Measurements from ENCODE around the gene TRAPPC12.
"Not testable (repeated sequence)": the region's sequence is repeated elsewhere in the genome, so short reads cannot be mapped to it uniquely, and the experiment has no call there.

Gene TRAPPC12

DNA sequence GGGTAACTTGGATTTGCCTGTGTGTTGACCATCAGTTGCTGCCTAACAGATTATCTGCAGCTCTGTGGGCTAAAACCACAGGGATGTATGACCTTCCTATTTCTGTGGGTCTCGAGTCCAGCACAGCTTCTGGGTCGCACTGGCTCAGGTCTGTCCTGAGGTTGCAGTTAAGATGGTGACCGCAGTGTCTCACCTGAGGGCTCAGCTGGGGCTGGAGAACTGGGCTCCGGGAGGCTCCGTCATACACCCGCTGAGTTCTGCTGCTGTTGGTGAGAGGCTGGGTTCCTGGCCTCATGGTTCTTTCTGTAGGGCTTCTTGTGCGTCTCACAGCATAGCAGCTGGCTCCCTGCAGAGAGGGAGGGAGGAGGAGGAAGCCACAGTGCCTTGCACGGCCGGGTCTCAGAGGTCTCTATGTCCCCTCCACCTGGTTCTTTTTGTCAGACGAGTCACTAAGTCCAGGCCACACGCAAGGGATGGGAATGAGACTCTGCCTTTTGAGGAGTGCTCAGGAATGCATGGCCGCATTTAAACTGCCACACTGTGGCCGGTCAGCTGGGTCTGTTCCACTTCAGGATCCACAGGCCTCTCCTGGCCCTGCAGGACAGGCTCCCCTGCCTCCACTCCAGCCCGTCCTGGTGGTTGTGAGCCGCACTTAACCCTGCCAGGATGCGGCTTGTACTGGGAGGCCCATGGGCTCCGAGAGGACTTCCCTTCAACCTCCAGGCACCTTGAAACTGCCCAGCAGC, 72.6 kb downstream of the TRAPPC12 start:
- no peak for DNase-seq (ENCODE audit: extremely low read depth in 1 of 2, low read depth in 1 of 2)

GRCh38 chr2:3453190-3453999, 73.9 kb downstream of the TRAPPC12 start:
- no peak for DNase-seq (ENCODE audit: extremely low read depth in 1 of 2, low read depth in 1 of 2)

DNA sequence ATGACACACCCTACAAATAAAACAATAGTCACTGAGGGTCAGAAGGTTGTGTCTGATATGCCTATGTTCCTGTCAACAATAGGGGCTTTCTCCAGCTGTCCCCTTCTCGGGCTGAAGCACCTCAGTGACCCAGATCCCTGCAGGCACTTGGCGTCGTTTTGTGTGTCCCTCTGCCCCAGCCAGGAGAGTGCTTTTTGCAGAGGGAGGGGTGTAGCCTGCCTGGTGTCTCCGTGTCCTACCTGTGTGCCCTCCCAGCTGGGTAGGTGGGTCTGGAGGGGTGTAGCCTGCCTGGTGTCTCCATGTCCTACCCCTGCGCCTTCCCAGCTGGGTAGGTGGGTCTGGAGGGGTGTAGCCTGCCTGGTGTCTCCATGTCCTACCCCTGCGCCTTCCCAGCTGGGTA, 74.5 kb downstream of the TRAPPC12 start:
- DNase-seq (ENCODE audit: extremely low read depth in 1 of 2, low read depth in 1 of 2) = not testable (repeated sequence)

DNA sequence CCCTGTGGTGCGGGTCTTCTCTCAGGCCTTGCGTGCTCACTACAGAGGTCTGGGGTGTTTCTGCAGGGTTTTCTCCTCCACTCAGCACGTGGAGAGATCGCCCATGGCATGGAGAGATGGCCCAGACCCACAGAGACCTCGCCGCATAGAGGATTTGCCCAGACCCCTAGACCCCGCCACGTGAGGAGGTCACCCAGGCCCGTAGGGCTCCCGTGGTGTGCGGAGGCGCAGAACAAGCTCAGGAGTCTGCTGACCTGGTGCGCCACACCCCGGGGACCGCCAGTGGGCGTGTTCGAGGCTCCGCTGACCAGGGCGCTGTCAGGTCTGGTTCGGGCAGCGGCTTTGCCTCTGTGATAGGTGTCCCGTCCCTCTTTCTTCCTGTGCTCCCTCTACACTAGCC, 75.3 kb downstream of the TRAPPC12 start:
- DNase-seq (ENCODE audit: extremely low read depth in 1 of 2, low read depth in 1 of 2) = no peak

DNA sequence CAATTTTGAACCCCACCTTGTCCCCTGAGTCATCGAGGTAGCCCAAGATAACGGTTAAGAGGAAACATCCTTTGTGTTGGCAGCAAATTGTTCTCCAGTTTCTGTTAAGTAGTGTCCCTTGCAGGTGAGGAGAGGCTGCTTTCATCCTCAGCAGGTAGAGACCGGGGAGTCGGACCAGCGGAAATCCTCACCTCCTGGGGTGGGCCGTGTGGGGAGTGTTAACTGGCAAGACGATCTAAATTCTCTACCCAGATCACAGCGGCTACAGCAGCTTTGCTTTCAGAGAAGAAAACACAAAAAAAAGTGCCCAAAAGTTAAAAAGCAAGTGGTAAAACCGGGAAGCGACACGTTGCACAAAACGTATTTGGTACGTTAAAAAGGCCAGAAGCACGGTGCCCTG, 76.6 kb downstream of the TRAPPC12 start:
- no peak for DNase-seq (ENCODE audit: extremely low read depth in 1 of 2, low read depth in 1 of 2)

- DNase-seq (ENCODE audit: extremely low read depth in 1 of 2, low read depth in 1 of 2) = no peak
Observed at GRCh38 chr2:3457524-3458395, 78.3 kb downstream of the TRAPPC12 start.

DNA sequence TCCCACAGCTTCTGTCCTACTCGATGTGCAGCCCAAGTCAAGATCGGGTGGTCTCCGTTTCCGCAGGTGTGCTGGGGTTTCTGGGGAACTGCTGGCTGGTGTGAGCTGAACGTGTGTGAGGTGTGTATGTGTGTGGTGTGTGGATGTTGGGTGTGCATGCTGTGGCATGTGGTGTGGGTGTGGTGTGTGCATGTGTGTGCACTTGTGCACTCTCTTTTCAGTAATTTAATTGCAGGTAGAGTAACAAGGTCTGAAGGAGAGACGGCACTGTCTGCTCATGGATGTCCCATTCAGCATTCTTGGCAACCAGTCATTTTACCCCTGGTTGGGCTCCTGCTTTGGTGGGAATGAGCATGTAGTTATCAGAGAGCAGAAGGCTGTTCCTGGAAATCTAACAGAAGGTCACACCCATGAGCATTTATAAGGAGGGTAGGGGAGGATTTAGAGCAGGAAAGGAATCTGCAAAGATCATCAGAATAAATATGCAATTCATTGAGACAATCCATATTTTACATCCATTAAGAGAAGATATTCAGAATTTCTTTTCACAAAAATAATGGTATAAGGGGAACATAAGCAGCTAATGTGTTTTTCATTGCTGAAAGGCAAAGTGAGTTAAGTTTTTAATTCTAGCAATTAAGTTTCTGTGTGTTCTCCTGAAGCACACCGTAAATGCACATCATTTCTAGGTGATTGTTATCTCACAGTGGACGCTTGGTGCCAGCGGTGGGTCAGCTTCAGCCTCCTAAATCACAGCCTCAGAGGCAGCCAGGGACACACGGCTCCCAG, 79.1 kb downstream of the TRAPPC12 start:
- DNase-seq (ENCODE audit: extremely low read depth in 1 of 2, low read depth in 1 of 2) = no peak

GRCh38 chr2:3459185-3460015, 79.9 kb downstream of the TRAPPC12 start:
- no peak for DNase-seq (ENCODE audit: extremely low read depth in 1 of 2, low read depth in 1 of 2)

GRCh38 chr2:3460156-3460555, 80.7 kb downstream of the TRAPPC12 start:
- DNase-seq (ENCODE audit: extremely low read depth in 1 of 2, low read depth in 1 of 2) = no peak

GRCh38 chr2:3460831-3461800, 81.6 kb downstream of the TRAPPC12 start:
- DNase-seq (ENCODE audit: extremely low read depth in 1 of 2, low read depth in 1 of 2) = no peak

DNA sequence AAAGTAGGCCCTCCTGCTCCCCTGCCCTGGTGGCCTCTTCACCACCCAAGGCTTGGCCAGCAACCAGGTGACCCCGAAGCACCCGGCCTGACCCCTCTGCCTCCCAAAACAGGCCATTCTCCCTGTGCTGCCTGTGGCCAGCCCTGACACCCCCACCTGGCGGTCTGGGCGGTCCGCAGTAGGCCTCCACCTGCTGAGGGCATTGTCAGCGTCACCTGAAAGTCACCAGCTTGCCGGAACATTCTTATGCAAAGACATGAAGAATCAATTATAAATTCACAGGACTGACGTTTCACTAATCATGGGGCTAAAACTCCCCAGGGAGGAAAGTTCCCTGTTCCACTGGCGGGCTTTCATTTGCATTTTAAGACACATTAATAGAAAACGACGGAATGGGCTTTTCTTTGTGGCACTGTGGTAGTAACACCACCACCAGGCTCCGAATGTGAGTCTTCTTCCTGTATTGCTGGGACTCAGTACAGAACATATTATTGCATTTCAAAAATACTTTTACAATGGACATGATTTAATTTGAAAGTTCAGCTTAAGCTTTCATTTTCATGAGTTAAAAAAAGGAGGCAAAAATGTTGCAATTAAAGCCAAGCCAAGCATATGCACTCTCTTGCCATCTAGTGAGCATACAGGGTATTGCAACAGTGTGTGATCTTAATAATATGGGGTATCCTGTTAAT, 82.5 kb downstream of the TRAPPC12 start:
- no peak for DNase-seq (ENCODE audit: extremely low read depth in 1 of 2, low read depth in 1 of 2)

- DNase-seq (ENCODE audit: extremely low read depth in 1 of 2, low read depth in 1 of 2) = no peak
Observed at GRCh38 chr2:3462493-3463104, 83.1 kb downstream of the TRAPPC12 start.

- no peak for DNase-seq (ENCODE audit: extremely low read depth in 1 of 2, low read depth in 1 of 2)
Observed at GRCh38 chr2:3463186-3463835, 83.8 kb downstream of the TRAPPC12 start.

GRCh38 chr2:3463944-3464343, 84.5 kb downstream of the TRAPPC12 start:
- DNase-seq (ENCODE audit: extremely low read depth in 1 of 2, low read depth in 1 of 2) = no peak

DNA sequence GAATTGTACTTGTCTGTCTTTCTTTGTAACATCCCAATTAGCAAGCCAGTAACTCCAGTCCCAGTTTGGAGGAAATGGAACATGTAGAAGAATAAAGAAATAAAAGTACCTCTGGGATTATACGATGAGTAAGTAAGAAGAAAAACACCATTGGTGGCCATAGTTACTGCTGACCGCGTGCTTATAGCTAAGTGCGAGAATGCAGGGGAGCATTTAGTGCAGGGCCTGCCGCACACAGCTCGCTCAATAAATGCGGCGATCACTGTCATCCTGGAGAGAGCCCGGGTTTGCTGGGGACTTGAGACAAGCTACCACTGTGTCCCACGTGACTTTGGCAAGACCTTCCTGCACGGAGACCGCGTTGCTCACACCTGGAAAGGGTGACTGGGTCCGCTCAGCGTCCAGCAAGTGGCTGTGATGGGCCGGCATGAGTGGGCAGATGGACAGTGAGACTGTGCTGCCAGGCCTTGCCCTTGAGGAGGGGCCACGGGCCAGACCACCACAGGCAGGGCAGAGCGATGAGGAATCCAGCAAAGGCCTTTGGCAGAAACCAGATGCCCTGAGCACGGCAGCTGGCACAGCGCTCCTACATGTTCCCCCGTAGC, 85.0 kb downstream of the TRAPPC12 start:
- no peak for DNase-seq (ENCODE audit: extremely low read depth in 1 of 2, low read depth in 1 of 2)

GRCh38 chr2:3465328-3465727, 85.8 kb downstream of the TRAPPC12 start:
- DNase-seq (ENCODE audit: extremely low read depth in 1 of 2, low read depth in 1 of 2) = no peak
